ENCODE results near the gene ZNF638. TPM values are rescaled to one million over a fixed set of nuclear protein-coding genes. Genes with fewer than 3 reads are reported as not detected.

Gene ZNF638
- total and polyA plus RNA-seq, 4 donors = 24.8 to 151 (median 56.1) TPM

DNA sequence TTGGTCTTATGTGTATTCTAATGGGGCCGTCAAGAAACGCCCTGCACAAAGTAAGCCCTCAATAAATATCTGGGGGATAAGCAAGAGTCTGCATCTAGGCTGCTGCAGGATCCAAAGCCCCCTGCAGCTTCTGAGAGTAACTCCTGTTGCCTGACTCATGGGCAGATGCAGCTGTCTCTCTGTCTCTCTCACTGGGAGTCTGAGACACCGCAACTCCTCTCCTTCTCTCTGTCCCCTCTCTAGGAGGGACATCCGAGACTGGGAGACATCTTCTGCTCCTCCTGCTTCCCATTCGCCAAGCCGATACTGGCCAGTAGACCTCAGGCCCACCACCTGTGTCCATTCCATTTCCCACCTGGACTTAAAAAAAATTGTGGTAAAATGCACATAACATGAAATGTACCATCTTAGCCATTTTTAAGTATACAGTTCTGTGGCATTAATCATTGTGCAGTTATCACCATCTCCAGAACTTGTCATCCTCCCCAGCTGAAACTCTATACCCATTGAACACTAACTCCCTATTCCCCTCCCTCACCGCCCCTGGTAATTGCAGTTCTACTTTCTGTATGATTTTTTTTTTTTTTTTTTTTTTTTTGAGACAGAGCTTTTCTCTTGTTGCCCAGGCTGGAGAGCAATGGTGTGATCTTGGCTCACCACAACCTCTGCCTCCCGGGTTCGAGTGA, 141.9 kb downstream of the ZNF638 start (continued):
- TF ChIP-seq REST (IDR thresholded peaks at IDR 0.05) = no peak
- no peak for TF ChIP-seq YY1 (IDR thresholded peaks at IDR 0.05)
- TF ChIP-seq TAF1 (conservative IDR thresholded peaks at IDR 0.05) = no peak
- TF ChIP-seq EGR1 (IDR thresholded peaks at IDR 0.05; ENCODE audit: low read depth in 2 of 2) = no peak
- no peak for TF ChIP-seq HNF4A (conservative IDR thresholded peaks at IDR 0.05)
- TF ChIP-seq SP1 (IDR thresholded peaks at IDR 0.05) = no peak
- TF ChIP-seq, protein P1, sequence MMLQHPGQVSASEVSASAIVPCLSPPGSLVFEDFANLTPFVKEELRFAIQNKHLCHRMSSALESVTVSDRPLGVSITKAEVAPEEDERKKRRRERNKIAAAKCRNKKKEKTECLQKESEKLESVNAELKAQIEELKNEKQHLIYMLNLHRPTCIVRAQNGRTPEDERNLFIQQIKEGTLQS (IDR thresholded peaks at IDR 0.05) = no peak
- no peak for TF ChIP-seq JUND (IDR thresholded peaks at IDR 0.05)
- no peak for TF ChIP-seq HNF4G (IDR thresholded peaks at IDR 0.05)
- no peak for TF ChIP-seq FOXA1 (IDR thresholded peaks at IDR 0.05)

- 85% methylated on average over 5 of the region's 5 CpGs for WGBS
- Histone ChIP-seq H3K27ac (ENCODE audit: low read depth in 1 of 2, low read length in 2 of 2) (peak overlapping the region; percentile 5 to 27), H3K9me3 (ENCODE audit: control insufficient read depth in 4 of 4, low read length in 3 of 4) (no peaks in the 10 kb centered on the region), H3K4me1 (ENCODE audit: control insufficient read depth in 4 of 4, insufficient read depth in 4 of 4, low read length in 3 of 4) (peaks cover 0 to 8% (median 2%) of the 10 kb centered on the region in 4 donors), H3K4me3 (ENCODE audit: low read depth in 1 of 3, low read length in 3 of 3) (no peak overlapping the region), H3K9ac (ENCODE audit: low read depth in 1 of 2, low read length in 2 of 2) (no peak overlapping the region), H3K27me3 (ENCODE audit: control insufficient read depth in 4 of 4, insufficient read depth in 4 of 4, low read length in 3 of 4) (no peaks in the 10 kb centered on the region), H3K36me3 (ENCODE audit: control insufficient read depth in 4 of 4, insufficient read depth in 3 of 4, low read depth in 1 of 4, low read length in 3 of 4) (peaks cover 0 to 4% (median 0%) of the 10 kb centered on the region in 4 donors)
- DNase-seq (ENCODE audit: low spot score) = no peak
- TF ChIP-seq JUND (IDR thresholded peaks at IDR 0.05) = no peak
- TF ChIP-seq, protein P2, sequence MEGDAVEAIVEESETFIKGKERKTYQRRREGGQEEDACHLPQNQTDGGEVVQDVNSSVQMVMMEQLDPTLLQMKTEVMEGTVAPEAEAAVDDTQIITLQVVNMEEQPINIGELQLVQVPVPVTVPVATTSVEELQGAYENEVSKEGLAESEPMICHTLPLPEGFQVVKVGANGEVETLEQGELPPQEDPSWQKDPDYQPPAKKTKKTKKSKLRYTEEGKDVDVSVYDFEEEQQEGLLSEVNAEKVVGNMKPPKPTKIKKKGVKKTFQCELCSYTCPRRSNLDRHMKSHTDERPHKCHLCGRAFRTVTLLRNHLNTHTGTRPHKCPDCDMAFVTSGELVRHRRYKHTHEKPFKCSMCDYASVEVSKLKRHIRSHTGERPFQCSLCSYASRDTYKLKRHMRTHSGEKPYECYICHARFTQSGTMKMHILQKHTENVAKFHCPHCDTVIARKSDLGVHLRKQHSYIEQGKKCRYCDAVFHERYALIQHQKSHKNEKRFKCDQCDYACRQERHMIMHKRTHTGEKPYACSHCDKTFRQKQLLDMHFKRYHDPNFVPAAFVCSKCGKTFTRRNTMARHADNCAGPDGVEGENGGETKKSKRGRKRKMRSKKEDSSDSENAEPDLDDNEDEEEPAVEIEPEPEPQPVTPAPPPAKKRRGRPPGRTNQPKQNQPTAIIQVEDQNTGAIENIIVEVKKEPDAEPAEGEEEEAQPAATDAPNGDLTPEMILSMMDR (IDR thresholded peaks at IDR 0.05; ENCODE audit: low read depth, low read length, missing input control) = no peak
- TF ChIP-seq HNF4G (IDR thresholded peaks at IDR 0.05) = no peak
- TF ChIP-seq REST (IDR thresholded peaks at IDR 0.05) = no peak
- TF ChIP-seq SP1 (IDR thresholded peaks at IDR 0.05) = no peak
- TF ChIP-seq, protein P1 (IDR thresholded peaks at IDR 0.05) = no peak
- TF ChIP-seq TAF1 (conservative IDR thresholded peaks at IDR 0.05) = no peak
- TF ChIP-seq, protein P3, sequence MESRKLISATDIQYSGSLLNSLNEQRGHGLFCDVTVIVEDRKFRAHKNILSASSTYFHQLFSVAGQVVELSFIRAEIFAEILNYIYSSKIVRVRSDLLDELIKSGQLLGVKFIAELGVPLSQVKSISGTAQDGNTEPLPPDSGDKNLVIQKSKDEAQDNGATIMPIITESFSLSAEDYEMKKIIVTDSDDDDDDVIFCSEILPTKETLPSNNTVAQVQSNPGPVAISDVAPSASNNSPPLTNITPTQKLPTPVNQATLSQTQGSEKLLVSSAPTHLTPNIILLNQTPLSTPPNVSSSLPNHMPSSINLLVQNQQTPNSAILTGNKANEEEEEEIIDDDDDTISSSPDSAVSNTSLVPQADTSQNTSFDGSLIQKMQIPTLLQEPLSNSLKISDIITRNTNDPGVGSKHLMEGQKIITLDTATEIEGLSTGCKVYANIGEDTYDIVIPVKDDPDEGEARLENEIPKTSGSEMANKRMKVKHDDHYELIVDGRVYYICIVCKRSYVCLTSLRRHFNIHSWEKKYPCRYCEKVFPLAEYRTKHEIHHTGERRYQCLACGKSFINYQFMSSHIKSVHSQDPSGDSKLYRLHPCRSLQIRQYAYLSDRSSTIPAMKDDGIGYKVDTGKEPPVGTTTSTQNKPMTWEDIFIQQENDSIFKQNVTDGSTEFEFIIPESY (IDR thresholded peaks at IDR 0.05) = no peak
- TF ChIP-seq FOXA2 (IDR thresholded peaks at IDR 0.05) = no peak
- no peak for TF ChIP-seq YY1 (IDR thresholded peaks at IDR 0.05)
- no peak for TF ChIP-seq MAX (IDR thresholded peaks at IDR 0.05)
- TF ChIP-seq GABPA (IDR thresholded peaks at IDR 0.05 in 1 of 2, conservative IDR thresholded peaks at IDR 0.05 in 1 of 2) = no peak
- TF ChIP-seq FOXA1 (IDR thresholded peaks at IDR 0.05) = no peak
- TF ChIP-seq EGR1 (IDR thresholded peaks at IDR 0.05; ENCODE audit: low read depth in 2 of 2) = no peak
- TF ChIP-seq NR2F2 (IDR thresholded peaks at IDR 0.05) = no peak
- TF ChIP-seq RAD21 (IDR thresholded peaks at IDR 0.05) = no peak
- no peak for TF ChIP-seq HNF4A (conservative IDR thresholded peaks at IDR 0.05)
- TF ChIP-seq RXRA (IDR thresholded peaks at IDR 0.05) = no peak
These were observed 142.6 kb downstream of the ZNF638 start for GRCh38 chr2:71474116-71474743.
